Peyer's patch (tissue), 4 donors: Measurements from ENCODE around the gene PBRM1. TPM values are rescaled to one million over a fixed set of nuclear protein-coding genes. Genes with fewer than 3 reads are reported as not detected.

Source experiments
- DNase-seq, 3 donors: peaks; one replicate each; pipeline ENCODE4 v3.0.0-alpha.2; 2017 to 2019
- H3K27ac ChIP-seq, 4 donors: fragments of 200-600 bp; sonication (generic); one replicate each; pipeline ENCODE4 v1.5.1; 2016 to 2019
- H3K27me3 ChIP-seq, 2 donors: fragments of 200-600 bp; sonication (generic); one replicate each; pipeline ENCODE4 v1.5.1; 2019
- H3K36me3 ChIP-seq, 3 donors: fragments of 200-600 bp; sonication (generic); one replicate each; pipeline ENCODE4 v1.5.1; 2016 to 2019
- H3K4me1 ChIP-seq, 4 donors: fragments of 200-600 bp; sonication (generic); one replicate each; pipeline ENCODE4 v1.5.1; 2016 to 2019
- H3K4me3 ChIP-seq, 4 donors: fragments of 200-600 bp; sonication (generic); 1 replicate in 3 of 4; 2 replicates in 1 of 4; pipeline ENCODE4 v1.5.1; 2016 to 2019; ENCODE audit warnings: mild to moderate bottlenecking in 1 of 4
- H3K9me3 ChIP-seq, 4 donors: fragments of 200-600 bp; sonication (generic); one replicate each; pipeline ENCODE4 v1.5.1; 2016 to 2019; ENCODE audit warnings: mild to moderate bottlenecking in 1 of 4
- CTCF ChIP-seq, 6 experiments: fragments of 450-650 bp in 4 of 6; fragments of 200-600 bp in 2 of 6; sonication (generic) in 1 of 6; IDR thresholded peaks; one replicate each; pipeline ENCODE4 v1.5.1; 2017 to 2019; ENCODE audit warnings: antibody characterized with exemption in 6 of 6, mild to moderate bottlenecking in 3 of 6, moderate library complexity in 1 of 6
- POLR2A ChIP-seq, 2 donors: fragments of 450-650 bp; IDR thresholded peaks; one replicate each; pipeline ENCODE4 v1.5.1; 2017; ENCODE audit warnings: antibody characterized with exemption in 2 of 2, mild to moderate bottlenecking in 2 of 2, moderate library complexity in 2 of 2
- total RNA-seq, 4 donors: library from RNA; depleted of rRNA; stranded (reverse); fragments of >200 nt; gene quantifications; one replicate each; pipeline ENCODE4 v1.1.0, GENCODE V29; 2016

The PBRM1 gene
- total RNA-seq, 4 donors from 2014 or later = 68.1 to 120 (median 82.1) TPM

GRCh38 chr3:52683611-52684010, 2.1 kb downstream of the PBRM1 start:
- Histone ChIP-seq H3K4me3 (no peak overlapping the region), H3K4me1 (peaks cover 0 to 32% (median 2%) of the 10 kb centered on the region in 4 donors), H3K27ac (no peak overlapping the region), H3K9me3 (no peaks in the 10 kb centered on the region), H3K27me3 (no peaks in the 10 kb centered on the region), H3K36me3 (peaks cover 0 to 26% (median 0%) of the 10 kb centered on the region in 3 donors)
- no peak for TF ChIP-seq CTCF (IDR thresholded peaks at IDR 0.05)
- TF ChIP-seq POLR2A (IDR thresholded peaks at IDR 0.05) = no peak
- no peak for DNase-seq

GRCh38 chr3:52682016-52682415, 3.7 kb downstream of the PBRM1 start:
- Histone ChIP-seq H3K27me3 (no peaks in the 10 kb centered on the region), H3K4me1 (peaks cover 0 to 31% (median 2%) of the 10 kb centered on the region in 4 donors), H3K9me3 (no peaks in the 10 kb centered on the region), H3K36me3 (peaks cover 0 to 28% (median 0%) of the 10 kb centered on the region in 3 donors), H3K27ac (no peak overlapping the region), H3K4me3 (no peak overlapping the region)
- DNase-seq = no peak
- TF ChIP-seq CTCF (IDR thresholded peaks at IDR 0.05) (no peak), POLR2A (IDR thresholded peaks at IDR 0.05) (no peak)

GRCh38 chr3:52681596-52681995, 4.1 kb downstream of the PBRM1 start:
- H3K4me1 ChIP-seq = peaks cover 0 to 27% (median under 1%) of the 10 kb centered on the region in 4 donors
- H3K9me3 ChIP-seq = no peaks in the 10 kb centered on the region
- peak overlapping the region in 1 of 4 donors; percentile 3 for H3K27ac ChIP-seq
- peaks cover 0 to 32% (median 0%) of the 10 kb centered on the region in 3 donors for H3K36me3 ChIP-seq
- TF ChIP-seq POLR2A (IDR thresholded peaks at IDR 0.05) (no peak), CTCF (IDR thresholded peaks at IDR 0.05) (no peak)
- H3K27me3 ChIP-seq = no peaks in the 10 kb centered on the region
- H3K4me3 ChIP-seq = no peak overlapping the region
- DNase-seq = no peak

GRCh38 chr3:52679811-52680210, 5.9 kb downstream of the PBRM1 start:
- H3K36me3 ChIP-seq = peaks cover 0 to 47% (median 0%) of the 10 kb centered on the region in 3 donors
- H3K4me1 ChIP-seq = peaks cover 0 to 24% (median 0%) of the 10 kb centered on the region in 4 donors
- H3K4me3 ChIP-seq = no peak overlapping the region
- TF ChIP-seq POLR2A (IDR thresholded peaks at IDR 0.05) (no peak), CTCF (IDR thresholded peaks at IDR 0.05) (no peak)
- H3K27me3 ChIP-seq = no peaks in the 10 kb centered on the region
- H3K9me3 ChIP-seq = no peaks in the 10 kb centered on the region
- no peak overlapping the region for H3K27ac ChIP-seq
- no peak for DNase-seq

GRCh38 chr3:52679199-52679538, 6.5 kb downstream of the PBRM1 start:
- Histone ChIP-seq H3K27me3 (no peaks in the 10 kb centered on the region), H3K4me1 (peaks cover 0 to 17% (median 0%) of the 10 kb centered on the region in 4 donors), H3K4me3 (no peak overlapping the region), H3K27ac (no peak overlapping the region), H3K9me3 (no peaks in the 10 kb centered on the region), H3K36me3 (peaks cover 0 to 50% (median 0%) of the 10 kb centered on the region in 3 donors)
- TF ChIP-seq POLR2A (IDR thresholded peaks at IDR 0.05) = no peak
- TF ChIP-seq CTCF (IDR thresholded peaks at IDR 0.05) = no peak
- DNase-seq = no peak
